Measurements from ENCODE around the gene KIF3A. TPM values are rescaled to one million over a fixed set of nuclear protein-coding genes. Genes with fewer than 3 reads are reported as not detected.

The KIF3A gene
- total RNA-seq, 1 donor from 2014 or later: 10.6 TPM

GRCh38 chr5:132677191-132677590, 60.2 kb downstream of the KIF3A start:
- TF ChIP-seq CTCF (IDR thresholded peaks at IDR 0.05; ENCODE audit: insufficient read depth, low read length, poor library complexity, severe bottlenecking): peak; percentile 67
- peak; percentile 83 for DNase-seq (ENCODE audit: low read depth)

GRCh38 chr5:132675936-132676689, 61.2 kb downstream of the KIF3A start:
- H3K27me3 ChIP-seq (ENCODE audit: control insufficient read depth, insufficient read depth, low read length): no peaks in the 10 kb centered on the region
- no peak for DNase-seq (ENCODE audit: low read depth)
- no peak for TF ChIP-seq CTCF (IDR thresholded peaks at IDR 0.05; ENCODE audit: insufficient read depth, low read length, poor library complexity, severe bottlenecking)
- H3K36me3 ChIP-seq (ENCODE audit: control insufficient read depth, insufficient read depth, low read length): no peaks in the 10 kb centered on the region
- no peak overlapping the region for H3K4me3 ChIP-seq (ENCODE audit: low read depth, low read length)

More at GRCh38 chr5:132677191-132677590, 60.2 kb downstream of the KIF3A start:
- no peak overlapping the region for H3K4me3 ChIP-seq (ENCODE audit: low read depth, low read length)
- H3K36me3 ChIP-seq (ENCODE audit: control insufficient read depth, insufficient read depth, low read length): no peaks in the 10 kb centered on the region
- H3K27me3 ChIP-seq (ENCODE audit: control insufficient read depth, insufficient read depth, low read length): no peaks in the 10 kb centered on the region

- DNase-seq (ENCODE audit: low read depth): peak; percentile 80
- Histone ChIP-seq H3K4me3 (ENCODE audit: low read depth, low read length) (no peak overlapping the region), H3K36me3 (ENCODE audit: control insufficient read depth, insufficient read depth, low read length) (no peaks in the 10 kb centered on the region), H3K27me3 (ENCODE audit: control insufficient read depth, insufficient read depth, low read length) (no peaks in the 10 kb centered on the region)
- no peak for TF ChIP-seq CTCF (IDR thresholded peaks at IDR 0.05; ENCODE audit: insufficient read depth, low read length, poor library complexity, severe bottlenecking)
These were observed 62.5 kb downstream of the KIF3A start for GRCh38 chr5:132674671-132675506.

- no peak within 1 kb of the TSS for H3K4me3 ChIP-seq (ENCODE audit: low read depth, low read length)
- H3K36me3 ChIP-seq (ENCODE audit: control insufficient read depth, insufficient read depth, low read length): no peaks in the 10 kb centered on the region
- H3K27me3 ChIP-seq (ENCODE audit: control insufficient read depth, insufficient read depth, low read length): no peaks in the 10 kb centered on the region
- DNase-seq (ENCODE audit: low read depth): no peak
- no peak for TF ChIP-seq CTCF (IDR thresholded peaks at IDR 0.05; ENCODE audit: insufficient read depth, low read length, poor library complexity, severe bottlenecking)
These were observed 63.3 kb downstream of the KIF3A start, which contains the start of gene IL4 for GRCh38 chr5:132673939-132674630. Gene IL4 (plus strand): TSS chr5:132673989. CDS start chr5:132674051, 62 bp downstream.

GRCh38 chr5:132673488-132673887, 63.9 kb downstream of the KIF3A start:
- TF ChIP-seq CTCF (IDR thresholded peaks at IDR 0.05; ENCODE audit: insufficient read depth, low read length, poor library complexity, severe bottlenecking): no peak
- Histone ChIP-seq H3K27me3 (ENCODE audit: control insufficient read depth, insufficient read depth, low read length) (no peaks in the 10 kb centered on the region), H3K4me3 (ENCODE audit: low read depth, low read length) (no peak overlapping the region), H3K36me3 (ENCODE audit: control insufficient read depth, insufficient read depth, low read length) (no peaks in the 10 kb centered on the region)
- no peak for DNase-seq (ENCODE audit: low read depth)

Measured in kidney epithelial cell (primary cell).